Endodermal cell (in vitro differentiated cells): ENCODE measurements around the gene PDLIM5. TPM values are rescaled to one million over a fixed set of nuclear protein-coding genes. Genes with fewer than 3 reads are reported as not detected.

Experiments used
- DNase-seq: peaks from one replicate; pipeline ENCODE4 v3.0.0-alpha.2; 2017
- H3K27ac ChIP-seq: 2 replicates; pipeline ENCODE4 v1.5.1; 2013; ENCODE audit warnings: mild to moderate bottlenecking, low read depth, low read length, moderate library complexity
- H3K27me3 ChIP-seq: 2 replicates; pipeline ENCODE4 v1.6.1; 2013; ENCODE audit warnings: mild to moderate bottlenecking, low read length, moderate library complexity; ENCODE audit not compliant: insufficient read depth, control insufficient read depth, poor library complexity, severe bottlenecking
- H3K36me3 ChIP-seq: 2 replicates; pipeline ENCODE4 v1.7.0; 2013; ENCODE audit warnings: mild to moderate bottlenecking, low read length, moderate library complexity; ENCODE audit not compliant: control insufficient read depth, insufficient read depth
- H3K4me1 ChIP-seq: one replicate; pipeline ENCODE4 v1.7.0; 2013; ENCODE audit warnings: low read length; ENCODE audit not compliant: control insufficient read depth, insufficient read depth
- H3K4me3 ChIP-seq: 2 replicates; pipeline ENCODE4 v1.5.1; 2013; ENCODE audit warnings: mild to moderate bottlenecking, low read length, moderate library complexity
- H3K9ac ChIP-seq: 2 replicates; pipeline ENCODE4 v1.6.1; 2013; ENCODE audit warnings: mild to moderate bottlenecking, low read length, moderate library complexity; ENCODE audit not compliant: poor library complexity, severe bottlenecking; ENCODE audit errors: extremely low read depth
- H3K9me3 ChIP-seq: 2 replicates; pipeline ENCODE4 v1.6.1; 2013; ENCODE audit warnings: mild to moderate bottlenecking, low read length, moderate library complexity; ENCODE audit not compliant: control insufficient read depth
- H3K27ac Mint-ChIP-seq: 2 replicates; pipeline ENCODE4 v1.8.0; 2020; ENCODE audit warnings: mixed read lengths
- H3K27me3 Mint-ChIP-seq: 2 replicates; pipeline ENCODE4 v1.8.0; 2021; ENCODE audit warnings: mild to moderate bottlenecking, mixed read lengths; ENCODE audit not compliant: insufficient read depth
- H3K36me3 Mint-ChIP-seq: 2 replicates; pipeline ENCODE4 v1.8.0; 2020; ENCODE audit warnings: low read depth, mixed read lengths
- H3K4me1 Mint-ChIP-seq: 2 replicates; pipeline ENCODE4 v1.8.0; 2020; ENCODE audit warnings: mixed read lengths
- H3K4me3 Mint-ChIP-seq: 2 replicates; pipeline ENCODE4 v1.8.0; 2020; ENCODE audit warnings: mild to moderate bottlenecking, moderate library complexity, mixed read lengths
- H3K9me3 Mint-ChIP-seq: 2 replicates; pipeline ENCODE4 v1.8.0; 2020; ENCODE audit warnings: mild to moderate bottlenecking, mixed read lengths
- WGBS, 2 experiments: methylation state at CpG; one replicate each; pipeline versions ENCODE4 v1.1.5 to v1.1.7; 2013; ENCODE audit warnings: missing lambda C conversion rate in 2 of 2, mixed read lengths in 1 of 2; ENCODE audit not compliant: insufficient coverage in 1 of 2, insufficient read length in 1 of 2; 5-methylcytosine and 5-hydroxymethylcytosine counted together
- total RNA-seq, 2 donors: library from RNA; stranded (reverse); fragmentation: NEBNext Ultra II Directional in 1 of 2; extraction: Animal tissue kit (Norgen Biotek cat#: 25700) in 1 of 2; gene quantifications; 2 replicates in 1 of 2; 3 replicates in 1 of 2; pipeline ENCODE4 v1.2.1, GENCODE V29; 2021
- TF ChIP-seq, protein P1 (sequence below): fragments of 200-600 bp; sonication (generic); conservative IDR thresholded peaks from 2 replicates; pipeline ENCODE4 v1.5.0; 2021; ENCODE audit warnings: antibody characterized with exemption, mild to moderate bottlenecking

PDLIM5 gene
- total RNA-seq, 2 donors from 2014 or later: 91.0 to 149 TPM

DNA sequence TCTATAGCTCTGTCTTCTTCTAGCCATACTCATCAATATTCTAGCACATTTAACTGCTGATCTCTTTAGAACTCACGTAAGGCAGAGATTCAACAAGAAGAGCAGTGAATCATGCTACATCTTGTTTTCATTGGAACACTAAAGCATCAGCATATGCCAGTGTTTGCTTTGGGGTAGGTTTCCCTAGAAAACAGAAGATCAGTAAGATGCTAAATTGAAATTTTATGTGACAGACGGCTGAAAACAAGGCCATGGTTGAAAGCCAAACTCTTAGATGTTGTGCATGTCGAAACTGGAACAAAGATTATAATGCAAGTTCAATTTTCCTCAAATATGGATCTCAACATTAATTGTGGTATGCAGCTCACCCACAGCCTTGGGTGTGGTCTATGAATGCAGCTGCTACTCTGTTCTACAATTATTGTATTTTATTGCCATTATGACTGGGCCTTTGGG lies 107.6 kb downstream of the PDLIM5 start:
- no peaks in the 10 kb centered on the region for H3K27me3 ChIP-seq
- H3K27ac ChIP-seq: no peak overlapping the region

DNA sequence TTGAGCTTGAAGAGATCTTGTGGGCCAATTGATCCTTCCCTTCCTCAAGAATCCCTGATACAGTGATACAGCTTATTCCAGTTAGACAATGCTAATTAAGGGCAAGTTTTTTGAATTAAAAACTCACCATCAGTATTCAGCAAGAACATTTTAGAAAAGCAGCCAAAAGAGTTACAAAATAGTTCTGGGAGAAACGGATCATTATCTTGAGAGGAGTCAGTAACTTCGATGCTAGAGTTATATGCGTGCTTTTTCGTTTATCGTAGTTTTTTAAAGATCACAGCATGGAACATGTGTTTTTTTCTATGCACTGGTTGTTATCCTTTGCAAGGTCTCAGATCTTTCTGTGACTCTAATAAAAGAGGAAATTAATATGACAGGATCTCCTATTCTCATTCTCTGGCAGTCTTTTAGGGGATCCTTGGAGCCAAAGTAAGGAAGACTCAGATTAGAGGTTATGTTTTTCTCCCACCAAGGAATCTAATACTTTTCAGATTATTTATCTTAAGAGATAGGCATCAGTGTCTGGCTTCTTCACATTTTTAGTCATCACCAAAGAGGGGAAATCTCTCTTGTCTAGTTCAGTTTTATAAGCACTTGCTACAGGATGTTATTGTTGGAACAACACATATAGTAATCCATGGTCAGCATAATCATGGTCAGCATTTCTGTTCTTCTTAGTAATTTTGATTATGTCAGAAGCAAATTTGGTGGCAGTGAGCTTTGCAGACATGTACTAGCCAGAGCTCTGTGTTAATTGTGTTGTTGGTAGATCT lies 109.7 kb downstream of the PDLIM5 start:
- H3K4me1 ChIP-seq: no peaks in the 10 kb centered on the region
- no peak overlapping the region for H3K9ac ChIP-seq
- TF ChIP-seq, protein P1, sequence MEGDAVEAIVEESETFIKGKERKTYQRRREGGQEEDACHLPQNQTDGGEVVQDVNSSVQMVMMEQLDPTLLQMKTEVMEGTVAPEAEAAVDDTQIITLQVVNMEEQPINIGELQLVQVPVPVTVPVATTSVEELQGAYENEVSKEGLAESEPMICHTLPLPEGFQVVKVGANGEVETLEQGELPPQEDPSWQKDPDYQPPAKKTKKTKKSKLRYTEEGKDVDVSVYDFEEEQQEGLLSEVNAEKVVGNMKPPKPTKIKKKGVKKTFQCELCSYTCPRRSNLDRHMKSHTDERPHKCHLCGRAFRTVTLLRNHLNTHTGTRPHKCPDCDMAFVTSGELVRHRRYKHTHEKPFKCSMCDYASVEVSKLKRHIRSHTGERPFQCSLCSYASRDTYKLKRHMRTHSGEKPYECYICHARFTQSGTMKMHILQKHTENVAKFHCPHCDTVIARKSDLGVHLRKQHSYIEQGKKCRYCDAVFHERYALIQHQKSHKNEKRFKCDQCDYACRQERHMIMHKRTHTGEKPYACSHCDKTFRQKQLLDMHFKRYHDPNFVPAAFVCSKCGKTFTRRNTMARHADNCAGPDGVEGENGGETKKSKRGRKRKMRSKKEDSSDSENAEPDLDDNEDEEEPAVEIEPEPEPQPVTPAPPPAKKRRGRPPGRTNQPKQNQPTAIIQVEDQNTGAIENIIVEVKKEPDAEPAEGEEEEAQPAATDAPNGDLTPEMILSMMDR: no peak
- Mint-ChIP-seq H3K27me3 (no peaks in the 10 kb centered on the region), H3K4me3 (no peak overlapping the region), H3K9me3 (peaks cover 2% of the 10 kb centered on the region), H3K27ac (no peak overlapping the region), H3K36me3 (peaks cover 12% of the 10 kb centered on the region), H3K4me1 (peaks cover 20% of the 10 kb centered on the region)
- H3K27ac ChIP-seq: no peak overlapping the region
- H3K9me3 ChIP-seq: no peaks in the 10 kb centered on the region
- H3K27me3 ChIP-seq: no peaks in the 10 kb centered on the region
- DNase-seq: no peak
- no peak overlapping the region for H3K4me3 ChIP-seq
- H3K36me3 ChIP-seq: peaks cover 14% of the 10 kb centered on the region
- 97 to 98% methylated on average over 5 of the region's 5 CpGs for WGBS, 2 experiments

More for the DNA sequence above, 107.6 kb downstream of the PDLIM5 start:
- Mint-ChIP-seq H3K4me1 (peaks cover 20% of the 10 kb centered on the region), H3K9me3 (peaks cover 2% of the 10 kb centered on the region), H3K27me3 (no peaks in the 10 kb centered on the region), H3K4me3 (no peak overlapping the region), H3K27ac (no peak overlapping the region), H3K36me3 (peaks cover 13% of the 10 kb centered on the region)
- Histone ChIP-seq H3K36me3 (peaks cover 14% of the 10 kb centered on the region), H3K4me3 (no peak overlapping the region), H3K9ac (no peak overlapping the region), H3K9me3 (no peaks in the 10 kb centered on the region), H3K4me1 (no peaks in the 10 kb centered on the region)
- WGBS, 2 experiments: 95 to 98% methylated on average over 3 of the region's 3 CpGs
- no peak for DNase-seq
- TF ChIP-seq, protein P1: no peak

DNA sequence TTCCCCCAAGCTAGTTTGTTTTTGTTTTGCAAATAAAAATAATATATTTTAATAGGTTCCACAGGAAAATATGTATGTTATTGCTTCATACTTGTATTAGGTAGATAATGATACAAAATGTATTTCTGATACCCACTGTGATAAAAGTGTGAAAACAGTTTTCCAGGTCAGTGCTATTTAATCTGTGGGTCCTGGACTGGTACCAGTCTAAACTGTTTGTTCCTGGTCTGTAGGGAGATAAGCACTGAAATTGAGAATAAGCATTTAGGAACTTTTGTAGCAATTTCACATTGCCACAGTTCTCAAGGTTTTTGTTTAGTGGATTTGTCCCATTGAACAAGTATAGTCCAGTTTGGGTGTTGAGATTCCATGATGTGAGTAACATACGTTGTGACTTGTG lies 110.5 kb downstream of the PDLIM5 start:
- H3K9me3 ChIP-seq: no peaks in the 10 kb centered on the region
- H3K4me1 ChIP-seq: no peaks in the 10 kb centered on the region
- H3K4me3 ChIP-seq: no peak overlapping the region
- Mint-ChIP-seq H3K27me3 (no peaks in the 10 kb centered on the region), H3K27ac (no peak overlapping the region), H3K4me3 (no peak overlapping the region), H3K36me3 (peaks cover 12% of the 10 kb centered on the region), H3K4me1 (peaks cover 18% of the 10 kb centered on the region), H3K9me3 (no peaks in the 10 kb centered on the region)
- 96% methylated on average over 1 of the region's 1 CpG; no CpG with 5 or more reads in 1 of the 2 experiments for WGBS, 2 experiments
- DNase-seq: no peak
- H3K27ac ChIP-seq: no peak overlapping the region
- H3K9ac ChIP-seq: no peak overlapping the region
- H3K36me3 ChIP-seq: peaks cover 14% of the 10 kb centered on the region
- no peaks in the 10 kb centered on the region for H3K27me3 ChIP-seq
- TF ChIP-seq, protein P1: no peak
